ENCODE results near the gene ZFHX3.

Gene ZFHX3

DNA sequence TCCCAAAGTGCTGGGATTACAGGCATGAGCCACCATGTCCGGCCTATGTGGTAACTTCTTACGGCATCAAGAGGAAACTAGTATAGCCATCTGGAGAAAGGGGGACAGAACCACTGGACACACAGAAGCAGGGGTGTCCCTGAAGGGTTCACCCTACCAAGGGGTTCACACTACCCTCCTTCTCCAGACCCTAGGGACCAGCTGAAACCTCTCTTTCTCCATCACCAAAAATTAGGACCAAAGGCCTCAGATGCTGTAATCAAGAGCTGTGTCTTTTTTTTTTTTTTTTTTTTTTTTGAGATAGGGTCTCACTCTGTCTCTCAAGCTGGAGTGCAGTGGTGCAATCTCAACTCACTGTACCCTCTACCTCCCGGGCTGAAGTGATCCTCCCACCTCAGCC, 33.2 kb downstream of the ZFHX3 start:
- no peak for TF ChIP-seq CTCF (conservative IDR thresholded peaks at IDR 0.05)
- peak overlapping the region; percentile 75 for H3K27ac ChIP-seq

GRCh38 chr16:73013974-73014373, 34.0 kb downstream of the ZFHX3 start:
- TF ChIP-seq ZFX (IDR thresholded peaks at IDR 0.05) (no peak), CTCF (conservative IDR thresholded peaks at IDR 0.05) (no peak)

GRCh38 chr16:73012341-73012740, 35.6 kb downstream of the ZFHX3 start:
- no peak overlapping the region for H3K27ac ChIP-seq
- TF ChIP-seq CTCF (conservative IDR thresholded peaks at IDR 0.05): no peak
- no peak for TF ChIP-seq ZFX (IDR thresholded peaks at IDR 0.05)

More at GRCh38 chr16:73013974-73014373, 34.0 kb downstream of the ZFHX3 start:
- no peak overlapping the region for H3K27ac ChIP-seq

- no peak for TF ChIP-seq CTCF (conservative IDR thresholded peaks at IDR 0.05)
- H3K27ac ChIP-seq: no peak overlapping the region
Measured at GRCh38 chr16:73011926-73012325, 36.0 kb downstream of the ZFHX3 start.

DNA sequence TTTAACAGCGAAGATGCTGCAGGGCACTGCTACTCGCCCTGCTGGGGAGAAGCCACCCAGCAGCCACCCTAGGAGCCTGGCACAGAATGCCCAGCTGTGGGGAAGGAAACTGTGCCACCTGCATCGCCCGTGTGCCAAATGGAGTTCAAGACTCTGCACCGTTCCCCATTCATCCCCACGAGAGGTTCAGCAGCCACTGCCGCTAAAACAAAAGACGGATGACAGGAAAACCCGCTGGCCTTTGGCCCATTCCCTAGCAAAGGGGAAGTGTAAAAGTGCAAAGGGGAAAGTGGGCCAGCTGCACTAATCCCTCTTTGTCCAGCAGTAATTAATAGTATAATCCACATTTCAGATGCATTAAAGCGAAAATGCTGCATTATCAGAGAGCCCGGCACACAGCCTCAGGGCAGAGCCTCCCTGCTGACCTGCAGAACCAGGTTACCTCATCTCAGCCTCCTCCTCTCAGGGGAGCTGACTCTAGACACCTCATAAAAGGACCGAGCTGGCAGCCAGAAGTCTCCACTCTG, 37.7 kb downstream of the ZFHX3 start:
- TF ChIP-seq CTCF (conservative IDR thresholded peaks at IDR 0.05) (no peak), ZFX (IDR thresholded peaks at IDR 0.05) (no peak)
- peak overlapping the region; percentile 46 for H3K27ac ChIP-seq

DNA sequence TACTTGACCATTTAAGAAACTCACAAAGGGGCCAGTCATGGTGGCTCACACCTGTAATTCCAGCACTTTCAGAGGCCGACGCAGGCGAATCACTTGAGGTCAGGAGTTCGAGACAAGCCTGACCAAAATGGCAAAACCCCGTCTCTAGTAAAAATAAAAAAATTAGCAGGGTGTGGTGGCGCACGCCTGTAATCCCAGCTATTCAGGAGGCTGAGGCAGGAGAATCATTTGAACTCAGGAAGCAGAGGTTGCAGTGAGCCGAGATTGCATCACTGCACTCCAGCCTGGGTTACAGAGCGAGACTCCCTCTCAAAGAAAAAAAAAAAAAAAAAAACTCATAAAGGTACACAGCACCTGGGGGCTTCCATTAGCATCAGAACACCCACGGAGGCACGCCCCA, 38.2 kb downstream of the ZFHX3 start:
- peak overlapping the region; percentile 46 for H3K27ac ChIP-seq

- H3K27ac ChIP-seq: no peak overlapping the region
- TF ChIP-seq ZFX (IDR thresholded peaks at IDR 0.05): no peak
Measured at GRCh38 chr16:73006026-73006425, 41.9 kb downstream of the ZFHX3 start.

DNA sequence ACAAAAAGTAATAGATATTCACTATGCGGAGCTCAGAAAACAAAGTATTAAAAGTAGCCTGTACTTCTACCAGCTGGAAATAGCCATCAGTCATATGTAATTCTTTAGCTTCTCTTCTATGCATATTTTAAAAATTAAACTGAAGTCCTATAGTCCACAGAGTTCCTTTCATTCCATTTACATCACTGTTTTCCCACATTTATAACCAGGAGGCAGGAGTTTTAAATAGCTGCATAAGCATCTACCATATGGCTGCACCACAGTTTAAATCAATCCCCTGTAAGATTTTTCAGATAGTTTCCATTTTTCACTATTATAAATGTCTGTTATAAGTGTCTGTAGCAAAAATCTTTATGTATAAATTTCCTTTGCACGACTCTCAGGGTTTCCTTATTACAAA, 45.1 kb downstream of the ZFHX3 start:
- no peak overlapping the region for H3K27ac ChIP-seq
- TF ChIP-seq CTCF (conservative IDR thresholded peaks at IDR 0.05) (no peak), ZFX (IDR thresholded peaks at IDR 0.05) (no peak)

Measured in C4-2B (cell line).